B cell (primary cell): ENCODE data around the gene USP46. TPM values are rescaled to one million over a fixed set of nuclear protein-coding genes. Genes with fewer than 3 reads are reported as not detected.

Source experiments
- ATAC-seq: fragments of 200-7000 bp; cut with Tn5 transposase; one replicate; pipeline ENCODE4 v1.10.0; 2021; ENCODE audit warnings: low read depth, mild to moderate bottlenecking, moderate number of reproducible peaks, moderate library complexity
- CTCF ChIA-PET: fragments of 350-600 bp; sonication (Branson Sonifier 250); formaldehyde crosslinking; loops from one replicate; lab custom pipeline; 2021; ENCODE audit warnings: antibody characterized with exemption, inconsistent platforms; lab: Charles Lee
- POLR2A ChIA-PET: fragments of 350-600 bp; sonication (Branson Sonifier 250); formaldehyde crosslinking; loops from one replicate; lab custom pipeline; 2021; ENCODE audit warnings: antibody characterized with exemption; lab: Charles Lee
- DNase-seq: peaks from one replicate; pipeline ENCODE4 v3.0.0; 2013
- H2AFZ ChIP-seq: 2 replicates; pipeline ENCODE4 v1.6.1; 2012; ENCODE audit warnings: mild to moderate bottlenecking, low read depth, low read length; ENCODE audit not compliant: insufficient read depth, poor library complexity, severe bottlenecking
- H3K27ac ChIP-seq, 2 donors: 1 replicate in 1 of 2; 2 replicates in 1 of 2; pipeline ENCODE4 v1.5.1; 2012 to 2013; ENCODE audit warnings: low read length in 2 of 2, mild to moderate bottlenecking in 2 of 2, moderate library complexity in 1 of 2
- H3K27me3 ChIP-seq, 4 experiments: fragments of 200-600 bp in 1 of 4; sonication (generic) in 1 of 4; replicated peaks in 1 of 4; 1 replicate in 2 of 4; 2 replicates in 2 of 4; pipeline versions ENCODE4 v1.6.1 to v1.7.0; 2013 to 2016; ENCODE audit warnings: low read length in 3 of 4, mild to moderate bottlenecking in 2 of 4, mixed read lengths in 1 of 4, moderate library complexity in 1 of 4; ENCODE audit not compliant: insufficient read depth in 4 of 4, control insufficient read depth in 3 of 4; ENCODE audit errors: control extremely low read depth in 1 of 4
- H3K36me3 ChIP-seq, 2 experiments: replicated peaks in 1 of 2; 1 replicate in 1 of 2; 2 replicates in 1 of 2; pipeline versions ENCODE4 v1.6.1 to v1.7.1; 2013; ENCODE audit warnings: low read length in 1 of 2; ENCODE audit not compliant: insufficient read depth in 2 of 2, control insufficient read depth in 1 of 2; ENCODE audit errors: control extremely low read depth in 1 of 2, extremely low read depth in 1 of 2
- H3K4me1 ChIP-seq, 2 donors: fragments of 200-600 bp in 1 of 2; sonication (generic) in 1 of 2; 1 replicate in 1 of 2; 2 replicates in 1 of 2; pipeline versions ENCODE4 v1.5.1 to v1.6.1; 2013 to 2017; ENCODE audit warnings: low read length in 2 of 2; ENCODE audit not compliant: control insufficient read depth in 2 of 2, insufficient read depth in 2 of 2
- H3K4me2 ChIP-seq: replicated peaks from 2 replicates; pipeline ENCODE3; 2012; ENCODE audit warnings: mild to moderate bottlenecking, low read depth, low read length; ENCODE audit not compliant: poor library complexity, severe bottlenecking
- H3K4me3 ChIP-seq, 5 experiments: fragments of 200-600 bp in 1 of 5; sonication (generic) in 1 of 5; 1 replicate in 3 of 5; 2 replicates in 2 of 5; pipeline versions ENCODE4 v1.5.1 to v1.7.0; 2011 to 2016; ENCODE audit warnings: low read length in 4 of 5, mild to moderate bottlenecking in 4 of 5, low read depth in 2 of 5, control low read depth in 1 of 5, moderate library complexity in 1 of 5; ENCODE audit not compliant: insufficient read depth in 1 of 5; ENCODE audit errors: control extremely low read depth in 1 of 5, extremely low read depth in 1 of 5
- H3K79me2 ChIP-seq: fragments of 200-600 bp; sonication (generic); one replicate; pipeline ENCODE4 v1.6.0; 2016; ENCODE audit warnings: low read length; ENCODE audit not compliant: control insufficient read depth, insufficient read depth
- H3K9ac ChIP-seq: fragments of 200-600 bp; sonication (generic); 2 replicates; pipeline ENCODE4 v1.6.1; 2017; ENCODE audit warnings: mild to moderate bottlenecking, low read length, moderate library complexity
- H3K9me3 ChIP-seq, 3 donors: one replicate each; pipeline versions ENCODE4 v1.6.1 to v1.7.1; 2013; ENCODE audit warnings: low read length in 2 of 3; ENCODE audit not compliant: control insufficient read depth in 2 of 3, insufficient read depth in 1 of 3; ENCODE audit errors: control extremely low read depth in 1 of 3
- H4K20me1 ChIP-seq: 2 replicates; pipeline ENCODE4 v1.6.0; 2012; ENCODE audit warnings: mild to moderate bottlenecking, low read length; ENCODE audit not compliant: insufficient read depth, control insufficient read depth, poor library complexity, severe bottlenecking
- H3K27ac Mint-ChIP-seq: one replicate; pipeline ENCODE4 v1.8.0; 2021; ENCODE audit warnings: mixed read lengths
- H3K27me3 Mint-ChIP-seq: one replicate; pipeline ENCODE4 v1.8.0; 2021; ENCODE audit warnings: mixed read lengths
- H3K4me1 Mint-ChIP-seq: one replicate; pipeline ENCODE4 v1.8.0; 2021; ENCODE audit warnings: mixed read lengths
- H3K4me3 Mint-ChIP-seq: one replicate; pipeline ENCODE4 v1.8.0; 2021; ENCODE audit warnings: mixed read lengths
- H3K9me3 Mint-ChIP-seq: one replicate; pipeline ENCODE4 v1.8.0; 2022; ENCODE audit warnings: mixed read lengths; ENCODE audit not compliant: insufficient read depth
- EZH2 ChIP-seq: IDR thresholded peaks from 2 replicates; pipeline ENCODE4 v1.6.1; 2012; ENCODE audit warnings: borderline replicate concordance, low read depth, mild to moderate bottlenecking, moderate library complexity, low read length; ENCODE audit not compliant: insufficient read depth, poor library complexity, severe bottlenecking
- WGBS: methylation state at CpG from one replicate; pipeline ENCODE4 v1.1.5; 2013; ENCODE audit warnings: missing lambda C conversion rate; ENCODE audit not compliant: insufficient coverage; 5-methylcytosine and 5-hydroxymethylcytosine counted together
- intact Hi-C: fragments of 100-400 bp; cut with micrococcal nuclease; formaldehyde crosslinking; loops from one replicate; pipeline ENCODE4 v1.10.0; 2022
- polyA plus RNA-seq: library from polyadenylated mRNA; depleted of rRNA; stranded (reverse); fragments of >200 nt; gene quantifications from 2 replicates; pipeline ENCODE4 v1.2.3, GENCODE V29; 2012
- total RNA-seq, 2 donors: library from RNA; stranded (reverse); fragments of 120-200 nt in 1 of 2; gene quantifications; 1 replicate in 1 of 2; 2 replicates in 1 of 2; pipeline versions ENCODE4 v1.2.3 to v1.2.4, GENCODE V29; 2013 to 2022
- TF ChIP-seq, protein P1 (sequence below): fragments of 200-600 bp; IDR thresholded peaks from one replicate; pipeline ENCODE4 v1.8.0; 2022; ENCODE audit warnings: antibody characterized with exemption, mild to moderate bottlenecking

The USP46 gene
- total and polyA plus RNA-seq, 2 donors (not counting 1 experiment from before 2014, with no cell fraction given), result 1.8 to 11.8 TPM

DNA sequence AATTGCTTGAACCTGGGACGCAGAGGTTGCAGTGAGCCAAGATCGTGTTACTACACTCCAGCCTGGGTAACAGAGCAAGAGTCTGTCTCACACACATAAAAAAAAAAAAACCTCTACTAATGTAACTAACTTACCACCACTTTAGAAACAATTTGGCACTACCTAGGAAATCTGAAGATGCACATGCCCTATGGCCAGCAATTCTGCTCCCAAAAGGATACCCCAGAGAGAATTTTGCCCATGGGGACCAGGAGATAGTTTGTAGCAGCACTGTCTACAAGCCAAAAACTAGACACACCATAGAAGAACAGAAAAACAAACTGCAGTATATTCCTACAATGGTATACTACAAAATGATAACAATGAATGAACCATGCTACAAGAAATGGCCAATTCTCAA is 37.5 kb downstream of the USP46 start:
- TF ChIP-seq, protein P1, sequence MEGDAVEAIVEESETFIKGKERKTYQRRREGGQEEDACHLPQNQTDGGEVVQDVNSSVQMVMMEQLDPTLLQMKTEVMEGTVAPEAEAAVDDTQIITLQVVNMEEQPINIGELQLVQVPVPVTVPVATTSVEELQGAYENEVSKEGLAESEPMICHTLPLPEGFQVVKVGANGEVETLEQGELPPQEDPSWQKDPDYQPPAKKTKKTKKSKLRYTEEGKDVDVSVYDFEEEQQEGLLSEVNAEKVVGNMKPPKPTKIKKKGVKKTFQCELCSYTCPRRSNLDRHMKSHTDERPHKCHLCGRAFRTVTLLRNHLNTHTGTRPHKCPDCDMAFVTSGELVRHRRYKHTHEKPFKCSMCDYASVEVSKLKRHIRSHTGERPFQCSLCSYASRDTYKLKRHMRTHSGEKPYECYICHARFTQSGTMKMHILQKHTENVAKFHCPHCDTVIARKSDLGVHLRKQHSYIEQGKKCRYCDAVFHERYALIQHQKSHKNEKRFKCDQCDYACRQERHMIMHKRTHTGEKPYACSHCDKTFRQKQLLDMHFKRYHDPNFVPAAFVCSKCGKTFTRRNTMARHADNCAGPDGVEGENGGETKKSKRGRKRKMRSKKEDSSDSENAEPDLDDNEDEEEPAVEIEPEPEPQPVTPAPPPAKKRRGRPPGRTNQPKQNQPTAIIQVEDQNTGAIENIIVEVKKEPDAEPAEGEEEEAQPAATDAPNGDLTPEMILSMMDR, result no peak
- no peak for TF ChIP-seq EZH2

DNA sequence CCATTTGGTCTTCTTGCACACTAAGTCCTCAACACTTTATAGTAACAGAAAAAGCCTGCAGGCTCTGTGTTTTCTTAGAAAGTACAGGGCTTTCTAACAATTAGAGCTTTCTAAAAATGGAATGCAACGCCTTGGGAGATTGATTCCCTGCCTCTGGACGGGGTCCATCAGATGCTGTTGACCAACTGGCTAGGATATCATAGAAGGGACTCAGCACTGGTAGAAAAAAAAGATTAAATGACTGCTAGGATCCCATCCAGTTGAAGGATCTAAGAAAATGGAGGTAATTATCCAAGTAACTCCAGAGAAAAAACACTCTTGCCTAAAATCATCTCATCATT is 39.5 kb downstream of the USP46 start:
- H3K9me3 ChIP-seq, result no peaks in the 10 kb centered on the region
- no peak overlapping the region for H3K4me3 ChIP-seq
- intact Hi-C loops, result no loop called here
- H4K20me1 ChIP-seq, result no peaks in the 10 kb centered on the region
- ATAC-seq, result no peak
- H3K9ac ChIP-seq, result no peak overlapping the region
- H3K27ac ChIP-seq, result no peak overlapping the region
- H3K4me1 ChIP-seq, result no peaks in the 10 kb centered on the region
- ChIA-PET CTCF (interaction anchor here (0.6 kb wide), 1 partner anchor 1513 kb away, joined by 3 read pairs; no protein-coding TSS in a partner anchor), POLR2A (no interaction called here)
- H3K27ac Mint-ChIP-seq, result no peak overlapping the region
- H3K4me3 Mint-ChIP-seq, result no peak overlapping the region
- no peaks in the 10 kb centered on the region for H3K79me2 ChIP-seq
- no peak for TF ChIP-seq EZH2
- TF ChIP-seq, protein P1, result no peak
- H3K4me2 ChIP-seq, result no peak overlapping the region
- DNase-seq, result no peak
- no peaks in the 10 kb centered on the region for H3K4me1 Mint-ChIP-seq
- H3K36me3 ChIP-seq, result peaks cover 0 to 1% of the 10 kb centered on the region in 2 experiments
- H2AFZ ChIP-seq, result no peak overlapping the region
- H3K9me3 Mint-ChIP-seq, result no peaks in the 10 kb centered on the region
- 97% methylated on average over 2 of the region's 2 CpGs for WGBS
- H3K27me3 ChIP-seq, result no peaks in the 10 kb centered on the region
- no peaks in the 10 kb centered on the region for H3K27me3 Mint-ChIP-seq

More for the DNA sequence above, 37.5 kb downstream of the USP46 start:
- Mint-ChIP-seq H3K27ac (no peak overlapping the region), H3K27me3 (no peaks in the 10 kb centered on the region), H3K4me1 (no peaks in the 10 kb centered on the region), H3K4me3 (no peak overlapping the region), H3K9me3 (no peaks in the 10 kb centered on the region)
- H3K9ac ChIP-seq, result no peak overlapping the region
- H4K20me1 ChIP-seq, result no peaks in the 10 kb centered on the region
- ATAC-seq (no peak), DNase-seq (no peak)
- no peaks in the 10 kb centered on the region for H3K4me1 ChIP-seq
- intact Hi-C loops, result no loop called here
- H3K27me3 ChIP-seq, result no peaks in the 10 kb centered on the region
- no peak overlapping the region for H3K4me2 ChIP-seq
- ChIA-PET CTCF (no interaction called here), POLR2A (no interaction called here)
- H3K4me3 ChIP-seq, result no peak overlapping the region
- no peaks in the 10 kb centered on the region for H3K79me2 ChIP-seq
- H3K27ac ChIP-seq, result no peak overlapping the region
- no peak overlapping the region for H2AFZ ChIP-seq
- no peaks in the 10 kb centered on the region for H3K36me3 ChIP-seq
- WGBS, result 95% methylated on average over 2 of the region's 2 CpGs
- H3K9me3 ChIP-seq, result no peaks in the 10 kb centered on the region
